NCI-H1694 treated with DMSO at 0.1 percent for 48 hours (cell line): ENCODE results near the gene C19orf18.
"Not testable (repeated sequence)": the region's sequence is repeated elsewhere in the genome, so short reads cannot be mapped to it uniquely, and the experiment has no call there.

Experiments used
- DNase-seq: peaks from one replicate; lab custom pipeline; 2025; lab: John Stamatoyannopoulos, UW

C19orf18 gene

DNA sequence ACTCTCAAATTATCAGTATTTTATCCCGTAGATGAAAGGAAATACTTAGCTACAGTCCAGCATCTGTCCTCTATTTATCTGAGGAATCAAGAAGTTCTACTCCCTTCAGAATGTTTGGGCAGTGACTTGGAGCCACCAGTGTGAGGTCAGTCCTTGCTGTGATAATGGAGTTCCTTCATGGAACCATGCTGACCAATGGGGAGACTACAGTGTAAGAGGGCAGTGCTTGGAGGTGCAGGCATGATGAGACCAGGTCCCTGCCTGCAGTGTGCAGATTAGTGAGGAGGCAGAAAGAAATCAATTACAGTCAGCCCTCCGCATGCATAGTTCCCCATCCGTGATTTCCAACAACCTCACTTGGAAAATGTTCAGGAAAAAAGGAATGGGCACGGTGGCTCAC lies at the start of gene C19orf18:
C19orf18 (minus strand) TSS at position 101 of the 400 bp plus-strand sequence. CDS start 102 bp downstream, outside the sequence.
- no peak for DNase-seq

DNA sequence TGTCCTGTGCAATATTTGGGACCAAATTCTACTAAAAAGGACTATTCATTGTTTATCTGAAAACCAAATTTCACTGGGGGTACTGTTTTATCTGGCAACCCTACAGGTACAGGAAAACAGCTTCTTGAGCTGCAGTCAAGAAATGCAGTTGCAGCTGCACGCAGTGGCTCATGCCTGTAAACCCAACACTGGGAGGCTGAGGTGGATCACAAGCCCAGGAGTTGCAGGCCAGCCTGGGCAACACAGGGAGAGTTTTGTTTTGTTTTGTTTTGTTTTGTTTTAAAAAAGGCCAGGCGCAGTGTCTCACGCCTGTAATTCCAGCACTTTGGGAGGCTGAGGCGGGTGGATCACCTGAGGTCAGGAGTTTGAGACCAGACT lies 47.9 kb upstream of the C19orf18 start:
- no peak for DNase-seq

DNA sequence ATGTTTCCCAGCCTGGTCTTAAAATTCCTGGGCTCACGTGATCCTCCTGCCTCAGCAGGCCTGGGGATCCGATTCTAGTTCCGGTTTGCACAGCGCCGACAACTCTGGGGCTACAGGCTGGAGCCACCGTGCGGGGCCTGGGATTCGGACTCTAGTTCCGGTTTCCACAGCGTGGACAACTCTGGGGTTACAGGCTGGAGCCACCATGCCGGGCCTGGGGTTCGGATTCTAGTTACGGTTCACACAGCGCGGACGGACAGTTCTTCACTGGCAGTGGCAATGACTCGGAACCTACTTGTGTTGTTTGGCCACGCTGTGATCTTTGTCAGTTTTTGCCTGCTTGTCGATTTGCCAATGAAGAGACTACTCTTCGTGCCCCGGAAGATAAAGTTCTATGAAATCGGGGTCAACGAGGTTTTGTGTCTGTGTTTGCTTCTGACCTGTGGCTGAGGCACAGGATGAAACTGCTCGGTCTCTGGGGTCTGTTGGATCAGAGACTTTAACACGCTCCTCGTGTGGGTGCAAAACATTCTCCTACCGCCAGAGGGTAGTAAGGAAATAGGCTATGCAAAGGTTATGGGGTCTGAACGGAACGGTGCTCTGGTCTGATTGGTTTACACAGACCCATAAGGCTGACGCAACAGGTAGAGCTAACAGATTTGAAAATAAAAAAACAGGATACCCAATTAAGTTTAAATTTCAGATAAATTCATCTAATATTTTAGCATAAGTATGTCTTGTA lies 47.4 kb upstream of the C19orf18 start:
- DNase-seq: no peak

DNA sequence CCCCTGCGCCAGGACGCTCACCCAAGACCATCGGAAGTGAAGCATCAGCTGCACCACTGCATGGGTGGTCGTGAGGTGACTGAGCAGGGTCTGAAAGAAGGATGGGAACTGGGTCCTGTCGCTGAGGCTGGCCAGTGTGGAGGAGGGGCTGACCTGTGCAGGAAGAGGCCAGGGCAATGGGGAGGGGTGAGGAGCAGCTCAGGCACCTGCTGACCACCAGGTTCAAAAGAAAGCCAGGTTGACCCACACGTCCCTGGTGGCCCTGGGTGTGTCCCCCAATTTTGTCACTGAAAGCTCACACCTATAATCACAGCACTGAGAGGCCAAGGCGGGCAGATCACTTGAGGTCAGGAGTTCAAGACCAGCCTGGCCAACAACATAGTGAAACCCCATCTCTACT lies 45.8 kb upstream of the C19orf18 start:
- DNase-seq: no peak

DNA sequence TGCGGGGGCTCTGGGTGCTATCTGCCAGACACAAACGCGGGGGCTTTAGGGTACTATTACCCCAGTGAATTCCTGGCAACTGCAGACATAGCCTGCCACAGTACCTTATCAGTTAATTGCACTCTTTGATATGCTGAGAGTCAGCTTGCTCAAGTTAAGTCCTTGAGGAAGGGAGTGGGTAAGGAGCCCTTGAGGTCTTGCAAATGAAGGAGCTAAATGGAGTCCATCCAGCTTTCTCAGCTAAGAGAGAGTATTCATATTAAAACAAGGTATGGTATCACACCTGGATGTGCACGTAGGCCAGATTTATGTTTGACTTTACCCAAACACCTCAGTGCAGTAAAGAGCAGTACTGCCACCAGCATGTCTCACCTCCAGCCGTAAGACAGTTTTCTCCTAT lies 39.8 kb upstream of the C19orf18 start:
- DNase-seq: no peak

DNA sequence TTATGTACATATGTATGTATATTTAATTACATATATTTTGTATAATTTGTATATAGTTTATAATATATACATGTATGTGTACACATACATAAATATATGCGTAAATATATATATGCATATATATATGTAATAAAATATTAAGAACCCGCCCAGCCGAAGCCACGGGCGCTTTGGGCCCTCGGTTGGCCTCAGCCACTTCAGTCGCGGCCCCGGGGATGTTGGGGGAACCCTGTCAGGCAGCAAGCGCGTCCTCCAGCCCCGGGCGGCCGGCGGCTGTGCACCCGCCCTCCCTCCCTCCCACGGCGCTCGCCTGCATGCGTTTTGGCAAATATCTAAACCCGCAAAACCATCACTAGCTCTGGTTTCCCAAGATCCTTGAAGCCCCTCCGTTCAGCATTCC lies 36.2 kb upstream of the C19orf18 start:
- no peak for DNase-seq

DNA sequence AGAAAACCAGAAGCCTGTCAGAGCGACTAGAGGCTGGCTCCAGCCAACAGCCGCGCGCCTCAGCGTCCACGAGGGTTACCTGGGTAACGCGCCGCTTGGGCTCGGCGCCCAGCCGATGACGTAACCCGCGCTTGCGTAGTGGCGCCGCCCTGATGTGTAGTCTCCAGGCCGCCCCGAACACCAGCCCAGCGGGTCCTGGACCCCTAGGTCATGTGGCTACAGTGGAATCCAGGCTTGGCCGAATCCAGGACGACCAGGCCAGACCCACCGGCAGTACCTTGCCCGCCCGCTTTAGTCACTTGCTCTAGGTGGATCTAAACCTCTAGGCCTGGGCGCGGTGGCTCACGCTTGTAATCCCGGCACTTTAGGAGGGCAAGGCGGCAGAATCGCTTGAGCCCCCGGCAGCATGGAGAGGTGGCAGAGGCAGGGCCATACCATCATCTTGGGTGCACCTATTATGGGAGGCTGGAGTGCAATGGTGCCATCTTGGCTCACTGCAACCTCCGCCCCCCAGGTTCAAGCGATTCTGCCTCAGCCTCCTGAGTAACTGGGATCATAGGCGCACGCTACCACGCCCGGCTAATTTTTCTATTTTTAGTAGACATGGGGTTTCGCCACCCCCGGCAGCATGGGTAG lies 35.5 kb upstream of the C19orf18 start:
- peak; percentile 10 for DNase-seq

DNA sequence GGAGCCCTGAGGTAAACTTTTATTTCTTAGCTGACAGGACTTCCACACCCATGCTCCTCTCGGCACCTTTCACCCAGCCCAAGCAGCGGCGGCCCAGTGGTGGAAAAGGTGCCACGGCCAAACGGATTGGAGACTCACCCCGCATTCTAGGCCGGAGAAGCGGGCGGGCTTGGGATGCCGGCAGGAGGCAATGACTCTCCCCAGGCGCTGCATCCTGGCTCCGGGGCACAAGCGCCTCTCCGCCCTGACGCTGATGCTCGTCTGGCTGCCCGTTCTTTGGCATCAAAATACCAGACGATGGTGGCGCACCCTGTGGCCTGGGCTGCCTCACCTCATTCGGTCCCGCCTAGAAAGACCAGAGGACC lies 34.9 kb upstream of the C19orf18 start:
- no peak for DNase-seq

DNA sequence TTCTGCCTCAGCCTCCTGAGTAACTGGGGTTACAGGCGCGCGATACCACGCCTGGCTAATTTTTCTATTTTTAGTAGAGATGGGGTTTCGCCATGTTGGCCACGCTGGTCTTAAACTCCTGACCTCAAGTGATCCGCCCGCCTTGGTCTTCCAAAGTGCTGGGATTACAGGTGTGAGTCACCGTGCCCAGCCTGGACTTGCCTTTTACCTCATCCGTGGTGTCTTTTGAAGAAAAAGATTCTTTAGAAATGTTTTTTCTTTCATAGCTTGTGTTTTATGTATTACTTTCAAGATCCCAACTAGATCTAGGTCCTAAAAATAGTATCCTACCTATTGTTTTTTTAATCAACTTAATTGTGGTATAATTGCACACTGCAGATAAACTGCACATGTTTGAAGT lies 34.5 kb upstream of the C19orf18 start:
- not testable (repeated sequence) for DNase-seq

DNA sequence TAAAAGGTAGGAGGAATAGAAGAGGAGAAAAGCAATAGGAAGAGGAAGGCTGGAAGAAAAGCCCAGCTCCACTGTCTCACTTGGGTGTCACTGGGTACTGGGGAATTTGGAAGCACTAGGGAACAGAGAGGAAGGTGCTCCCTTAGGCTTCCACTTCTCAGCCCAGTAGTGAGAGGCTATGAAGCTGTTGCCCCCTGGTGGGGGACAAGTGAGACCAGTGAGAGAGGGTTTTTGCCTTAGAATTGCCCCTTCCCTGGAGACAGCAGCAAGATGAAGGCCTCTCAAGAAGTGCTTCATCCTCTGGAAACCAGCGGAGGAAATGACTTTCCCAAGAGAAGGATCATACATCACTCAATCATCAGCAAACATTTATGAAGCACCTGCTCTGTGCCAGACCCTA lies 33.0 kb upstream of the C19orf18 start:
- DNase-seq: no peak

DNA sequence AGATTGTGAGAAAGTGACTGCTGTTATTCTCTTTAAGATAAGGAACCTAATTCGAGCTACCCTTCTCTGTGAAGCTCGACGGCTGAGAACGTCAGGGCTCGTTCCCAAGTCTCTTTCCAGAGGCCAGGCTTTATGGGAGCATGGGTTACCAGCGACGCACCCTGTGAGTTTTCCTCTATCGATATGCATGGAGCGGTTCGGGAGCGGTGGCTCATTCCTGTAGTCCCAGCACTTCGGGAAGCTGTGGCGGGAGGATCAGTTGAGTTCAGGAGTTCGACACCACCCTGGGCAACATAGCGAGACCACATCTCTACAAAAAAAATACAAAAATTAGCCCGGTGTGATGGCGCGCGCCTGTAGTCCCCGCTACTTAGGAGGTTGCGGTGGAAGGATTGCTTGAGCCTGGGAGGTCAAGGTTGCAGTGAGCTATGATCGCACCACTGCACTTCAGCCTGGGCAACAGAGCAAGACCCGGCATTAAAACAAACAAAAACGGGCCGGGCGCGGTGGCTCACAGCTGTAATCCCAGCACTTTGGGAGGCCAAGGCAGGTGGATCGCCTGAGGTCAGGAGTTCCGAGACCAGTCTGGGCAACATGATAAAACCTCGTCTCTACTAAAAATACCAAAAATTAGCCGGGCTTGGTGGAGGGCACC lies 29.0 kb upstream of the C19orf18 start:
- DNase-seq: no peak

DNA sequence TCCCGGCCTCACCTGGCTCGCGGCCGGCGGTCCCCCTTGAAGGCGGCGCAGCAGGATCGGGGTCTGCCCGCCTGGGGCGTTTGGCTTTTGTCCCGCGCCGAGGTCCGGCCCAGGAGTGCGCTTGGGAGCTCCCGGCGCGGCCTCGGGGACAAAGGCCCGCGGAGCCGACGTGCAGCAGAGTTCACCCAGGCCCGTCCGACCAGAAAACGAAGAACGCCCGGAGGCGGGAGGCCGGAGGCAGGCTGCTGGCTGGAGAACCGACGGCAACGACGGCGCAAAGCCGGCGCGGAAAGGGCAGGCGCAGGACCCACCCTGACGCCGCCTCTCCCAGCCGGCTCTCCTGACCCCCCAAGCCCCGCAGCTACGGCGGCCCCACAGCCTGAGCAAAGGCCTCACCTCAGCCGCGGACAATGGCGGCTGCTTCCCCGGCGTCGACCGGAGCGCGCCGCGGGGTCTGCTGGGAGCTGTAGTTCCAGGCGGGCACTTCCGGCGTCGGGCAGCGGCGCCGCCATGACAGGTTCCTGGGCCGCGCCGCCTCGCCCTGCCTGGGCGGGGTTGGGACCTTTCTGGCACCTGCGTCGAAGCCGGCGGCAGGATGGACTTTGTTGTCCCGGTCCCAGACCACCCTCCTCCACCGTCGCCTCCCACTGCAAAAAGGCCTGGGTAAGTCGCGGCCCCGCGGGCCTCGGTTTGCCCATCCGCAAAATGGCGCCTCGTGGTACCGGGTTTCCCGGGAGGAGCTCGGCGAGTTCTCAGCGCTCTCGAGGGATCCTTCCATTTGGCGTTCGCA lies 28.2 kb upstream of the C19orf18 start, which contains the start of gene ZNF606:
ZNF606 (minus strand) TSS at position 437 of the 790 bp plus-strand sequence. CDS start 1,501 bp downstream, outside the sequence.
- peak; percentile 63 for DNase-seq

DNA sequence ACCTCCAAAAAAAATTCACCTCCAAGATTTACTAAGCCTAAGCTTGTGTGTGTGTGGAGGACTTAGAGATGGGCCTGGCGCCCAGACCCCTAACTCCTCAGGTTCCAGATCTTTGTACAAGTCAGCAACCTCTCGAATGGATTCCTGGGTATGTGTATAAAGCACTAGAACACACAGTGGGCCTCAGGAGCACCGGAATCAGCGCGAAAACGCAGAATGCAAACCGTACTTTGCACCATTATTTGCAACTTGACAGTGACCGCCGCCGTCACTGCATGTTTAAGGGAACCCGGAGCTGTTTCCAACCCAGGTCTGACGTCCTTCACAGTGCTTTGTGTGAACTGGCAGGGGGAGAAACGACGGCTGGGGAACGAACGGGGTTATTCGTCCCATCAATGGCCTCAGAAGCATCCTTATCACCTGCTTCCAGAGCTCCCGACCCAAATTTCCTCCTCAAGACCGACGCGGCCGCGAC lies 27.6 kb upstream of the C19orf18 start:
- no peak for DNase-seq

DNA sequence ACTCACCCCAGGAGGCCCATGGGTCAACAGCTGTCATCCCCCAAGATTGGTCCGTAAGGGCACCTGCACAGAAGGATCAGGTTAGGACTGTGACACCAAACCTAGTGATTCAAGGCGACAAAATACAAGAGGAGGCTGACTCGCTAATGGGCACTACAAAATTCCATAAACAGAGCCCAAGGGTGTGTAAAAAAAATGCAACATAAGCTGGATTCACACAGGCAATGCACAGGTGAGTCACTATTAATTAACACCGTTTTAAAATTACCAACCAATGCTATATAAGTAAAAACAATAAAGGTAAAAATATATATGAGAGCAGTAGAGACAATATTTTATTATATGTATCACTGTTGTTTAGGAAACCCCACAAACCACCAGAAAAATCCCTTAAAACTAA lies 26.3 kb upstream of the C19orf18 start:
- DNase-seq: no peak

DNA sequence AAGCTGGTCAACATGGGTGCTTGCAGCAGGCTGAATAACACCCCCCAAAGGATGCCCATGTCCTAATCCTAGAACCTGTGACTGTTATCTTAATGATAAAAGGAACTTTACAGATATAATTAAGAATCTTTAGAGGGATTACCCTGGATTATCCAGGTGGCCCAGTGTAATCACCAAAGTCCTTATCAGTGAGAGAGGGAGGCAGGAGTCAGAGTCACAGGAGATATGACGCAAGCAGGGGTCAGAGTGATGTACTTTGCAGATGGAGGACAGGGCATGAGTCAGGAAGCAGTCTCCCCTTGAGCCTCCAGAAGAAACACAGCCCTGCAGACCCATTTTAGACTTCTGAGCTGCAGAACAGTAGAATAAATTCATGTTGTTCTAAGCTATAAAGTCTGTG lies 18.5 kb upstream of the C19orf18 start:
- no peak for DNase-seq

DNA sequence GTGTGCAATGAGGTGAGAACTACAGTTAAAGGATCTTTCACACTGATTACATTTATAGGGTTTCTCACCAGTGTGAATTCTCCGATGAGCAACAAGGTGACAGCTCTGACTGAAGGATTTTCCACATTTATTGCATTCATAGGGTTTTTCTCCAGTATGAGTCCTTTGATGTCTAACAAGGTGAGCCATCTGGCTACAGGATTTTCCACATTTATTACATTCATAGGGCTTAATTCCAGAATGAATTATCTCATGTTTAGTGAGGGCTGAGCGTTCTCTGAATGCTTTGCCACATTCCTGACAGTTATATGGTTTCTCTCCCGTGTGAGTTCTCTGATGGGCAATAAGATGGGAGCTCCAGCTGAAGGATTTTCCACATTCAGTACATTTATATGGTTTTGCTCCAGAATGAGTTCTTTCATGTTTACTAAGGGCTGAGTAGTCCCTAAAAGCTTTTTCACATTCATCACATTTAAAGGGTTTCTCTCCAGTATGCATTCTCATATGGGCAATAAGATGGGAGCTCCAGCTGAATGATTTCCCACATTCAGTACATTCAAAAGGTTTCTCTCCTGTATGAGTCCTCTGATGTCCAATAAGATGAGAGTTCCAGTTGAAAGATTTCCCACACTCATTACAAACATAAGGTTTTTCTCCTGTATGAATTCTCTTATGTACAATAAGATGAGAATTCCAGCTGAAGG lies 4.4 kb upstream of the C19orf18 start:
- no peak for DNase-seq

DNA sequence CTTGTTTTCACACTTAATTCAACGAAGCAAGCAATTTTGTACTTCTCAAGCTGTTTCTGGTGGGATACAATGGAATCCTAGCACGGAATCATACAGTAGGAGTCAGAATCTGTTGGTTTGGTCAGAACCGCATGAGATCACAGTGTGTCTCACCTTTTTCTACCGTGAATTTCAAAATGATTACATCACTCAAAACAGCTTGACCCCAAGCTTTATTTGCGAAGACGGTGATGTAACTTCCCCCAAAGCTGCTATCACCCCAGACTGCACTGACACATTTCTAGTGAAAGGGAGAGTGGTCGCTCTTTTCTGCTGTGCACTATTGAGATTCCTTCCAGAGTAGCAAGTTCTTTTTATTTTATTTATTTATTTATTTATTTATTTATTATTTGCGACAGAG lies 9.6 kb downstream of the C19orf18 start:
- no peak for DNase-seq

DNA sequence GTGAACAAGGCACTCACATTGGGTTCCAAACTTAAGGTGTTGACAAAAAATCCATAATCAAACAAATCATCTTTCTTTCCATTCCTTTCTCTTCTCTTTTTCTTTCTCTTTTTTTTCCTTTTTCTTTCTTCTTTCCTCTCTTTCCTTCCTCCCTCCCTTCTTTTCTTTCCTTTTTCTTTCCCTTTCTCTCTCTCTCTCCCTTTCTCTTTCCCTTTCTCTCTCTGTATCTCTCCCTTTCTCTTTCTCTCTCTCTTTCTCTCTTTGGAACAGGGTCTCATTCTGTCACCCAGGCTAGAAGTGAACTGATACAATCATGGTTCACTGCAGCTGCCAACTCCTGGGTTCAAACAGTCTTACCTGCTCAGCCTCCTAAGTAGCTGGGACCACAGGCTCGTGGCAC lies 12.5 kb downstream of the C19orf18 start:
- DNase-seq: no peak

DNA sequence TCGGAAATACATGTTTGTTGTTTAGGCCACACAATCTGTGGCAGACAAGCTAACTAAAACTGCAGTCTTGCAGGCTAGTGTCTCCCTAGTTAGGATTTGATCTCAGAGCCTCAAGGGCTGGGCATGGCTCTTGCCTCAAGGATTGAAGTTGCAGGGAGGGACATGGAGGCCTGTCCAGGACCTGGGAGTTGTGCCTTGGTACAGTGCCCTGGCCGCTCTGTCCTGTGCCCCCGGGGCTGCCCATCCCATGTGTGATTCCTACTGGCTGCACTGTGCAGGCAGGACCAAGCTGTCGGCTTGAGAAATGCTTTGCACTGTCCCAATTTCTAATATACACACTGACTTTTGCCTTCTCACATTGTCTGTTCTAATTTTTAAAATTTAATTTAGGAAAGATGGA lies 19.3 kb downstream of the C19orf18 start:
- no peak for DNase-seq

DNA sequence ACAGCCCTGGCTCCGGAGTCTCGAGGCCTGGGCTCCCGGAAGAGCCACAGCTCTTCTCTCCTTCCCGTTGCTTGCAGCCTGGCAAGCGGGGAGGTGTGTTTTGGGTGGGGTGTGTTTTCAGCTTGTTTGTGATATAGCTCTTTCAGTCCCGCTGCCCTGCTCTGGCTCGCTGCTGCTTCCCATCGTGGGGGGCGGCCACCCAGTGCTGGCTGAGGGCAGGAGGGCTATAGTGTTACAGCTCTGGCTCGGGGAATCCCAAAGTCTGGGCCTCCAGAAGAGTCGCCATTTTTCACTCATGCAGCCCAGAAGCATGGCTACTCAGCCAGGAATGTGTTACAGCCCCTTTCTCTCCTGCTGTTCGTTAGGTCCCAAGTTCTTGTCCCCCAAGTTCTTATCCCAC lies 24.6 kb downstream of the C19orf18 start:
- DNase-seq: no peak

DNA sequence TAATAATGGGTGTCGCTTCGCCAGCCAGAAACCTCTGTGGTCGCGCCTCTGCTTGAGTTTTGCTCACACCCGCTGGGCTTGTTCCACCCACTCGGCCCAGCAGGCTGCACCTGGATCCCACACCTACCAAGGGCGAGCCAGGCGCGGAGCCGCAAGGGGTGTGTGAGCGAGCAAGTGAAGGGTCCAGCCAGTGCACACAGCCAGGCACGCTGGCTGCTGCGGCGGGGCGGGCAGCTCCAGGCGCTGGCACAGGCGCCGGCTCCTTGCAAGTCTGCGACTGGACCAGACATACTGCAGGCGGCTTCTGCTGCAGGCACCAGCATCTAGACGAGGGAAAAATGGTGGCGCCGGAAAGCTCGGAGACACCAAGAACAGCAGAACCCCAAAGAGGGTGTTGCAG lies 25.0 kb downstream of the C19orf18 start:
- DNase-seq: no peak
